HG03432 (cell line): Measurements from ENCODE around the gene BLNK.

ENCODE experiments used
- ATAC-seq: cut with Tn5 transposase; IDR thresholded peaks from one replicate; pipeline ENCODE4 v1.9.1; 2021; ENCODE audit warnings: mild to moderate bottlenecking, moderate library complexity; ENCODE audit not compliant: unreplicated experiment

The BLNK gene

DNA sequence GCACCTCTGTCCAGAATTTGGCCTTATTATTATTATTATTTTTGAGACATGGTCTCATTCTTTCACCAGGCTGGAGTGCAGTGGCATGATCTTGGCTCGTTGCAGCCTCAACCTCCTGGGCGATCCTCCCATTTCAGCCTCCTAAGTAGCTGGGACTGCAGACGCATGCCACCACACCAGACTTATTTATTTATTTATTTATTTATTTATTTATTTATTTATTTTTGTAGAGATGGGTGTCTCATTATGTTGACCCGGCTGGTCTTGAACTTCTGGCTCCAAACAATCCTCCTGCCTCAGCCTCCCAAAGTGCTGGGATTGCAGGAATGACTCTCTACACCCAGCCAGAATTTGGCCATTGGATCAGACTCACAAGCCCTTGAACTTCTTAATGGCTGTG, 6.4 kb downstream of the BLNK start:
- ATAC-seq, result no peak

DNA sequence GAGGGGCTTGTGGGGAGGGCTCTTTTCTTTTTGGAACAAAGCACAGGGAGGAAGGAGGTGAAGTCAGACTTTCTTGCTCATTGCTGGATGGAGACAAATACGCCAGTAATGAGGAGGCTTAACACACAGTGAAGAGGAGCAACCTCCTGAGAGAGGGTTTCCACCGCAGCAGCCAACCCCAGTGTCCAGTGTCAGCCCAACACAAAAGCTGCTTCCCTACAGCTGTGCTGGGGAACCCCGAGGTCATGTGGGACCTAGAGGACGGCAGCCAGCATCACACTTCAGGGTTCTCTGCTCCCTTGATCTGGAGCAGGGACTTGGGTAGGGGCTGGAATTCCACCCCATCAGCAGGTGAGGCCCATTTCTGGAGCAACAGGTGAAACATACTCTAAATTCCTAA, 7.7 kb downstream of the BLNK start:
- peak; percentile 47 for ATAC-seq

DNA sequence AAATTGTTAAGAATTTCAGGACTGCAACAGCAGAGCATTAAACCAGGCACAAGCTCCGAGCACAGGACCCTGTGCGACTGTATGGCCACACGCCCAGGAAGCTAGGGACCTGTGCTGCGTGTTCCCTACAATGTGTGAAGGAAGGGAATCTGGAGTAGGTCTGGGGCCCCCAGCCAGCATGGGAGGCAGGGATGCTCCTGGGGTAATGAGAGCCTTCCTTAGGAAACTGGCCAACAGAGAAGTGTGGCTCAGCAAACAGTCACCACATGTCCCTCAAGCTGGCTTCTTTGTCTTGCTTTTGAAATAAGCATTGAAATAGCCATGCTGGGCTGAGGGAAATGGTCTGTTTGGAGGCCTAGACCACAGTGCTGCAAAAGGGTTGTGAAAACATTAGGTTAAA, 8.2 kb downstream of the BLNK start:
- ATAC-seq, result no peak

DNA sequence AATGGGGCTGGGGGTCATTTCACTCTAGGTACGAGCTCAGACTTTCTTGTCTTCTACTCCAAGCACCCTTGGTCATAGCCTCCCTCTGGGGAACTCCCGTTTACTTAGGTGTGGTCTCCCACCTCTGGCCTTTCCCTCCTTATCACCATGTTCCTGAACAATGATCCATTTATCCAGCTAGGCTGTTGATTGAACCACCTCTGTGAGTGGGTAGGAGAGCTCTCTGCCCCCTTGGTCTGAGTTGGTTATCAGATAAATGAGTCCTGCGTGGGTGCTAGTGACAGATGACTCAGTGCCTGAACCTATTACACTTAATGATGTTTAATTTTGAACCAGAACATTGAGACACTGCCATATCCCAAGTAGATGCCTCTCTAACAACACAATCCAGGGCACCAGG, 9.4 kb downstream of the BLNK start:
- ATAC-seq, result no peak

DNA sequence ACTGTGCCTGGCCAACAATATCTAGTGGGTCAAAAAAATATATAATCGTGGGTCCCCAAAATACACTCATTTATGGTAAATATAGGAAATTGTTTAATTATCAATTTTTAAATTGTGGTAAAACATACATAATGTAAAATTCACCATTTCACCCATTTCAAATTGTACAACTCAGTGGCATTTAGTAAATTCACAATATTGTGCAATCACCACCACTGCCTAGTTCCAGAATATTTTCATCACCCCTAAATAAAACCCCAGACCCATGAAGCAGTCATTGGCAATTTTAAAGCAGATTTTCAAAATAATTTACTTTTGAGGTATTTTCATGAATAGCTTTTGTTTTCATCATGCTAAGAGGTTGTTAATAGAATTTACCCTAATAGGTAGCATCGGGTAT, 10.2 kb downstream of the BLNK start:
- ATAC-seq, result no peak

DNA sequence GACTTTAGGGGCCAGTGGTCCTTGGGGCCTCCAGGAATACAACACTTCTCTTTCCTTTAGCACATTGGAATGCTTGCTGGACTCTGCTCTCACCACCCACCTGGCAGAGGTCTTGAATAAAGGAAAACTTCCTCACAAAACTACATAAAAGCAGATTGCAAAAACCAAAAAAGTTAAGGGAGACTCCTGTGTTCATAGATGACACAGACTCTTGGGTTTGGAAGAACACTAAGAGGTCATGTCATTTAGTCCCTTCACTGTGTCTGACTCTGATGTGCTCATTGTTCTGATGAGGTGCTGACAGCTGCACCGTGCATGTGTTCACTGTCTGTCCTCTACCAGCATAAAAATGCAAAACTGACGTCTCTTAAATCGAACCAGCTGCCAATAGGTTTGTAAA, 11.4 kb downstream of the BLNK start:
- ATAC-seq, result no peak

DNA sequence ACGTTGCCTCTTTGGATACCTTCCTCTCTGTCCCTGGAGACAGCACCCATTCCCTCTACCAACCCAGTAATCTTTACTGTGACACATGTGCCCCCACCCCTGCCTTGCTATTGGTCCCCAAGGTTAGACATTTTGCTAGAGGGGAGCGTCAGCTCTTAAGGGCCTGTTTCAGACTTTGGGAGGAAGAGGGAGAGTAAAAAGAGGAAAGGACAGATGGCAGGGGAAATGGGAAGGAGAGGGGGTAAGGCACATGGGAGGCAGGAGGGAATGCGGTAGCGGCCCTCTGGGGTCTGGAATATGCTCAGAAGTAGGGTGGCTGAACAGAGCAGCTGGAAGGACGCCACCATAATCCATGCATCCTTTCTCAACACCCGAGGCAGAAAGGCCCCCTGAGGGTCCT, 12.2 kb downstream of the BLNK start:
- ATAC-seq, result no peak

DNA sequence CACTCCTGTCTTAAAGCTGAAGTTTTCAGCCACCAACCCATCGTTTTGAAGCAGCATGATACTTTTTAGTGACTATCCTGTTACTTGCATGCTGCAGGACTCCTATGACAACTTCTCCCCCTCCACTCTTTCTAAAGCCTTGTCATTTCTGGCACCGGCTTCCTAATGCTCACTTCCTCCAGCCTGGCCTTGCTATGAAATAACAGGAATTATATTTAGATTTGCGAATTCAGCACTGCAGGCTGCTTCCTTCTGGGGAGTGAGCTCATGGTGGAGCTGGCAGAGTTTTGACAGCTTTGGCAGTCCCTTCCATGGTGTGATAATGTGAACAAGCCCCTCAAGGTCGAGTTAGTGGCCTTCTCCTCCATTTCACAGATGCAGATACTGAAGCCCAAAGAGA, 13.4 kb downstream of the BLNK start:
- ATAC-seq, result no peak

DNA sequence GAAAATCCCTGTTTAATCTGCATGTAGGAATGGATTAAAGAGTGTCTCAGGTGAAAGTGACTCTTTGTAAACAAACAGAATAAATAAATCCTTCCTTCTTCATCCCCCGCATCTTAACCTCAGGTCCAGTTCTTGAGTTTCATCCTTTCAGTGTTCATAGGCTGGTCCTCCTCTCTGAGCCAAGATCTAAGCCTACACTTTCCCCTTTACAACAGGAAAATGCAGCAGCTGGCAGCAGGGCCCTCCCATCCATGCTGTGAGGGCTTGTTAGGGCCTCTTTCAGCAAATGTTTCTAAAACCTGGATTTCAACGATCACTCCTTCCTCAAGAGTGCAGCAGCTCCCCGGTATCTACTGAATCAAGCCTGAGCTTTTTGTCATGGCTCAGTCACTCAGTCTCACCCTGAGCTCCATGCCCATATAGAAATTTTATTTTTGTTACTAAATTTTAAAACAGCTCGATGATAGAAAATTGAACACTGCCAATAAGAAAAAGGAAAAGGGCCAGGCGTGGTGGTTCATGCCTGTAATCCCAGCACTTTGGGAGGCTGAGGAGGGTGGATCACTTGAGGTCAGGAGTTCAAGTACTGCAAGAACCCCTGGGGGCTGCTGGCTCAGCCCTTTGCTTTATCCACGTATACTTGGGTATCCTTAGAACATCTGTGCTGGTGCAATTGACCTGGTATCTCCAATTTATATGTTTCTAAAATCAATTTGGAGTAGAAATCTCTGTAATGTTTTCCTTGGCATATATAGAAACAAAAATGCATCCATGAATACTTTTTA, 15.6 kb downstream of the BLNK start:
- no peak for ATAC-seq

DNA sequence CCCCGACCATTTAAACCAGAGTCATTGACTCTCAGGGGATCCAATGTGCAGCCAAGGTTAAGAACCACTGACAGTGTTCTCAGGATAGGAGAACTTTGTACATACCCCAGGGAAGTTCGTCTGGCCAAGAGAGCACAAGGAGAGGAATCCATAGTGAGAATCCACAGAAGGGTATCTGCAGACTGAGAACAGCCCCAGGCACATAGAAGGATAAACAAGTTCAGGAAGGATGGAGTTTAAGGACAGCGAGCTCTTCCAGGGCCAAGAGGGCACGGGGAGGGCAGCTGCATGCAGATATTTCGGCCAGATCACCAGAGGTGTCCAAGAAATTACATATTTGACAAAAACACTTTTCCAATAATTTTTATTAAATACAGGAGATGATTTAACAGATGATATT, 16.4 kb downstream of the BLNK start:
- ATAC-seq, result no peak

DNA sequence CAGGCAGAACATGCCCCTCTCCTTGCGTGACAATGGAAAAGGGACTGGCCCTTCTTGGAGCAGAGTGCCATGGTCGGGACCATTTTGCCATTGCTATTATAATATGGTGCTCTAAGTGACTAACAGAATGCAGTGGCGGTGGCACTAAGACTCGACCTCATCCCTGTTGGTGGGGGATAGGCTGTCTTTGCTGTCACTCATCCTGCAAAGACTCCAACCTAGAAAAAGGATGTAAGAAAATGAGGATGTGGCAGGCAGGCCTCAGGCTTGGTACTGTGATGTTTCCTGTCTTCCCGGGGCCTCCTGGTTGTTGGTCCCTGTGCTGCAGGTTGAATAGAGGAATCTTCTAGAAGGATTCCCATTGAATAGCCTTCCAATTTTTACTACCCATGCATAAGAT, 18.6 kb downstream of the BLNK start:
- ATAC-seq, result no peak

DNA sequence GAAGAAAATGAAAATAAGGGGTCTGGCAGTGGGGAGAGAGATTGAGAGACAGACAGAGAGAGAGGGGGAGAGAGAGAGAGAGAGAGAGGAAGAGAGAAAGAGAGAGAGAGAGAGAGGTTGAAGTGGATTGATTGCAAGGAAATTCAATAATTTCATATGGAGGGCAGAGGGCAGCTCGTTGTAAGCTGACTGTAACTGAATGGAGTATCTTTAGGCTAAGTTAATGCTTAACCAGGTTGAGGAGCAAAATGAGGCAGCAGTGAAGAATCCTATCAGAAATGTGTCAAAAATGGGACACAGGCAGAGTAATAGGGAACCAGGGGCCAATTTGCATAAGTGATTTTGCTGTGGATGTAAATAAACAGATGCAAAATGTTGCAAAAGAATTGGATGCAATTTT, 21.0 kb downstream of the BLNK start:
- no peak for ATAC-seq

DNA sequence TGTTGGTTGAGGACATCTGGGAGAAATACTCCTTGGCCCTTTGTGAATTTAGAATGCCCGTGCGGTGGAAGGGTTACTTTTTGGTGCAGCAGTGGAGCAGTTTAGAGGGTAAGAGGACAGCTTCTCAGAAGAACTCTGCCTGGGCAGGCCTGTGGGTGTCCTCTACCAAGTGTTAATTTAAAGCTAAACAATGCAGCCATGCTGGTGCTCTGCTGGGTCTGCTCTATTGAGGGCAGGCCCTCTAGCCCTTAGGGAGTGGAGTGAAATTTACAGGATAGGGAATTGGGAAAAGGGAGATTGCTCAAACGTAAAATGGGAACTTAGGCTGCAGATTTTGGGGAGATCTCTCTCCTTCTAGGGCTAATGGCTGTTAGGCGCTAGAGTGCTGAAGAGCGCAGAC, 22.1 kb downstream of the BLNK start:
- ATAC-seq, result no peak

DNA sequence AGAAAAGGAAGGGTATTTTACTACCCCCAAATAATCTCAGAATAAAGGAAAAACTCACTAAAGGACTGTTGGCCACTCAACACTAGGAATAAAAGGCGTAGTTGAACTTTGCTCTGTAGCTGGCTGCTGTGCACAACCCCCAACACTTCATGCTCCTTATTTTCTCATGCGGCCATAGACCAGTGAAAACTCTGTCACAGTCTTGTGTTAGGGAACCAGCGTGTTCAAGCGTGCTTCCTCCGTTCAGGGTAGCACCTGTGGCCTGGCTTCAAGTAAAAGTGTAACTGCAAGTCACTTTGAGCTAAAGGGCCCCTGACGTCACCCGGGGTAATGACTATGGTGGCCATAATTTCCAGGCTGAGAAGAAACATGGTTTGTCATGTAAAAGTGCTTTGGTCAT, 27.0 kb downstream of the BLNK start:
- ATAC-seq, result peak; percentile 99

DNA sequence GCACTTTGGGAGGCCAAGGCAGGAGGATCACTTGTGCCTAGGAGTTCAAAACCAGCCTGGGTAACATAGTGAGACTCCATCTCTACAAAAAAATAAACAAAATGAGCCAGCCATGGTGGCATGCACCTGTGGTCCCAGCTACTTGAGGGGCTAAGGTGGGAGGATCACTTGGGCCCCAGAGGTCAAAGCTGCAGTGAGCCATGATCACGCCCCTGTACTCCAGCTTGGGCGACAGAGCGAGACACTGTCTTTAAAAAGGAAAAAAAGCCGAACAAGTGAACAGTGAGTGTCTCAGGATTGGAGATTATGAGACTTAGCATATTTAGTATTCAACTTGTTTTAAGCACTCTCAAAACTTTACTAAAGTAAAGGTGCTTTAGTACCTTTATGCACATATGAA, 28.1 kb downstream of the BLNK start:
- no peak for ATAC-seq

DNA sequence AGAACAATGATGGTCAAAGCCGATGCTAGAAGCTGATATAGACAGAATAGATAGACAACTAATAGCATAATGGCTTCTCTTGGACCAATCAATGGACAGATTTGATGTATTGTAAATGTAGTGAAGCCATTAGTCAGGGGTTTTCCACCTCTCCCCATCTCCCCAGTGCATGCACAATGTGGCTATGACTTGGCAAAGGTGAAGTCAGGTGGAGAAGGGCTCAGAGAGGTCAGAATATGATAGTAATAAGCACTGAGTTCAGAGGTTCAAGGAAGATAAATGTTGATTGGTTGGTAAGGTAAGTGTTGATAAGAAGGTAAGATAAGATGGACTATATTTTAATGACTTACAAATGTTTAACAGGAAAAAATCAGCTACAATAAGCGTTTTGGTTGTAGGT, 28.5 kb downstream of the BLNK start:
- no peak for ATAC-seq

DNA sequence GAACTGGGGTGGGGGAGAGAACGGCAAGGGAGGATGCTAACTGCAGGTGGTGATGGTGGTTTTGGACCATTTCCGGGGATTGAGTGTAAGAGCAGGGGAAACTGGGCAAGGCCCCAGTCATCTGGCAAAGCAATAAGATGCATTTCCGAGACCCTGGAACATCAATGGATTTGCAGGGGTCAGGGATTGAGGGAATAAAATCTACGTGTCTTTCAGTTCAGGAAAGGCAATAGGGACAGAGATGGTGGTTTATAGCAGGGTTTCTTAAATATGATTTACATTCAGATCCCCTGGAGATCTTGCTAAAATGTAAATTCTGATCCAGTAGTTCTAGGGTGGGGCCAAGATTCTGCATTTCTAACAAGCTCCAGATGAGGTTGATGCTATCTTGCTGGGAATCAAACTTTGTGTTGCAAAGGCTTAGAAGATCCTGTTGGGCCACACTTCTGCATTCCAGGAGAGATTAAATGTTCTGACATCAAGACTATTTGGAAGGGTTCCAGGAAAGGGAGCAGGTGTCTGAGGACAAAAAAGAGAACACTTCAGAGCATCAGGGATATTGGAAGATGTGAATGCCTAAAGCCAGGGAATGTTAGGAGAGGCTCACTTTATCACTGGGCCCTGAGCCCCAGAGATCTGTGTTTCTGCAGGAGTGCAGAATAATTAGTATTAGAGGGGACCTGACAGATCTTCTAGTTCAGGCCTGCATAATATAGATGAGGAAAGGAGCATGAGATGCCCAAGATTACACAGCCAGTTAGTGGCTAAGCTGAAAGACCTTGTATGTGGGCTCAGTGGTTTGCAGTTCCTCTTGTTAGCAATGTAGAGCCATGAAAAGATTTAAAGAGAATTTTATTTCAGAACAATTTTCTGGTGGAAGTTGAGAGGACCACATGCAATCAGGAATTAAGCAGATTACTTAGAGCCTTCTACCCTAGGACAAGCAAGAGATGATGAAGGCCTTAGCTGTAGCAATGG, 32.4 kb downstream of the BLNK start:
- no peak for ATAC-seq

DNA sequence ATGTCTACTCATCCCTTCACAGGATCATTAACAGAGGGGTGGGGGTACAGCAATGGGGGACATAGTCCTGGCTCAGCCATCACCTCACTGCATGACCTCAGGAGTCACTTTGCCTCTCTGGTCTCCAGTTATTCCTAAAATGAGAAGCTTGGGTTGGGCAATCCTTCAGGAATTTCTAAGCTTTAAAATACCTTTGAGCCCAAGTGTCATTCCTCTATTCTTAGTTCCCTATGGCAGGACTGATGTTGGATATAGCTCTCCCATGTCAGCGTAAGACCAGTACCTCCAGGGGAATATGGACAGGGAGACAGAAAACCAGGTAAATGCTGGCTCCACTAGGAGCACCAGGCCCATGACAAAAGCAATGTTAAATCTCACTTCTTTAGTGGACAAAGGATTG, 34.5 kb downstream of the BLNK start:
- ATAC-seq, result no peak

DNA sequence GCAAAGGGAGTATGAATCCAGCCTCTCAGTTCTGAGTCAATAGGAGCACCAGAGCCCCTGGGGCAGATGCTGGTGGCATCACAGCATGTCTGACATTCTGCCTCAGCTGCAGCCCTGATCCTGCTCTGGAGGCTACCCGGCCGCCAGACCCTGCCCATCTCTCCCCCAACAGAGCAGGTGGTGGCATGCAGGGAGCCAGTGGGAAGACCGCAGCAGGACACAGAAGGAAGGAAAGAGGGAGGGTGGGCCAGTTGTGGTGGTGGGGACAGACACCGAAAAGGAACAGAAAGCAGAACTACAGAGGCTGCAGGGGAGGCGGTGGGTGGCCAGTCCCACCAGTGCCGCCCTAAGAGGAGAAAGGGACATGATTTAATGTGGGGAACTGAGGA, 35.3 kb downstream of the BLNK start:
- no peak for ATAC-seq

DNA sequence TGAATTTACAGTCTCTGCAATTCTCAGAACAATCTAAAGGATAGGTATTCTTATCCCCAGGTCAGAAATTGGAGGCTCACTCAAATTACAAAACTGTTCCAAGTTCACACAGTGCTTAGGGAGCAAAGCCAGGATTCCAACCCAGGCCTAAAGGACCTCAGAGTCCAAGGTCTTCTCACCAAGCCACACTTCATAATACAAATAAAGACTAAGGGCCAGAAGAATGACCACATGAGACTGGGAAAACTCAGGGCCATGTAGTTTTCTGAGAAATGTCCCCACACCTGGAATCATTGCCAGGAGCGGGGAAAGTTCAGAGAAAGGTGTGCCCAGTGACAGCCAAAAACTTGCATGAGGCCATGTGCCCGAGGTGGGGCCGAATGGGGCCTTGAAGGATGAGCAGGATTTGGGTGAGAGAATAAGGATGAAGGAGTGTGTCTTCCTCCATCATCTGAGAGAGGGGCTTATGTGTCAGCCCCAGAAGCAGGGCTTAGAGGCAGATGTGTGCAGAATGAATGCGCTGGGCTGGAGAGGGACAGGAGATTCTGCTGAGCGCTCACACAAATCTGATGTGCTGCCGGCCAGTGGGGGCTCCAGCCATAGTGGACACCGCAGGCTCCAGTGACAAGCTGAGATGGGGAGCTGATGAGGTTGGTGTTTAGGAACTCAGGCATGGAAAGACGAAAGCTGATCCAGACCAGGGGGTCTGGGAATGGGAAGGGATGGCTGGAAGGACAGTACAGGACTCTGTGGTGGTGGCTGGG, 35.9 kb downstream of the BLNK start:
- ATAC-seq, result no peak

DNA sequence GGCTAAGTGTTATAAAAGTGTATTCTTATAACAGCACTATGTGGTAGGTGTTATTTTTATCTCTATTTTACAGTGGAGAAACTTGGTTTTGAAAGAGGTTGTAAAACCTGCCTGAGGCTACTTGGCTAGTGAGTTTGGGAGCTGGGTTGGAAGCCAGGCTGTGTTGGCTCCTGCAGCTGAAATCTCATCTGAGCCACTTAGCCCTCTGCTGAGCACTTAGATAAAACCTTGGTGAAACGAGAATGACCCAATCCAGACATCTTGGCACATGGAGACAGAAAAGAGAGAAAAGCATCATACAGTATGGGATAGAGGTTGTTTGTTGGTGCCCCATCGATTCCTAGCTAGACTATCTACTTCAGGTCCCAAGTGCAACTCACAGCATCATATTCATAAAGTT, 37.4 kb downstream of the BLNK start:
- no peak for ATAC-seq
